Muscle layer of duodenum (tissue), 2 donors: ENCODE measurements around the gene PRKAR2B.
"Not testable (repeated sequence)": the region's sequence is repeated elsewhere in the genome, so short reads cannot be mapped to it uniquely, and the experiment has no call there.

Source experiments
- H3K27ac ChIP-seq: one replicate; pipeline ENCODE4 v1.7.0; 2013; ENCODE audit warnings: mild to moderate bottlenecking, low read length
- H3K27me3 ChIP-seq: one replicate; pipeline ENCODE4 v1.7.0; 2013; ENCODE audit warnings: low read depth, mild to moderate bottlenecking, control low read depth, low read length
- H3K36me3 ChIP-seq, 2 donors: one replicate each; pipeline ENCODE4 v1.7.0; 2013; ENCODE audit warnings: low read length in 2 of 2, control low read depth in 1 of 2, mild to moderate bottlenecking in 1 of 2; ENCODE audit not compliant: insufficient read depth in 2 of 2, control insufficient read depth in 1 of 2
- H3K4me1 ChIP-seq, 2 donors: one replicate each; pipeline ENCODE4 v1.7.0; 2013; ENCODE audit warnings: low read length in 2 of 2, mild to moderate bottlenecking in 2 of 2, control low read depth in 1 of 2, moderate library complexity in 1 of 2; ENCODE audit not compliant: insufficient read depth in 2 of 2, control insufficient read depth in 1 of 2
- H3K4me3 ChIP-seq, 2 donors: one replicate each; pipeline ENCODE4 v1.7.0; 2013; ENCODE audit warnings: low read length in 2 of 2, low read depth in 1 of 2, mild to moderate bottlenecking in 1 of 2
- H3K9me3 ChIP-seq, 2 donors: one replicate each; pipeline ENCODE4 v1.7.0; 2013; ENCODE audit warnings: low read length in 2 of 2, control low read depth in 1 of 2, mild to moderate bottlenecking in 1 of 2; ENCODE audit not compliant: control insufficient read depth in 1 of 2
- donor health status: healthy.

Gene PRKAR2B

GRCh38 chr7:107128748-107129147 lies 84.2 kb downstream of the PRKAR2B start:
- Histone ChIP-seq H3K27me3 (no peaks in the 10 kb centered on the region), H3K27ac (no peak overlapping the region), H3K4me1 (no peaks in the 10 kb centered on the region), H3K4me3 (no peak overlapping the region), H3K36me3 (no peaks in the 10 kb centered on the region), H3K9me3 (no peaks in the 10 kb centered on the region)

- Histone ChIP-seq H3K4me3 (no peak overlapping the region), H3K9me3 (no peaks in the 10 kb centered on the region), H3K27ac (no peak overlapping the region), H3K36me3 (no peaks in the 10 kb centered on the region), H3K27me3 (no peaks in the 10 kb centered on the region), H3K4me1 (no peaks in the 10 kb centered on the region)
Observed at GRCh38 chr7:107130487-107131220, 86.1 kb downstream of the PRKAR2B start.

GRCh38 chr7:107133396-107133795 lies 88.9 kb downstream of the PRKAR2B start:
- Histone ChIP-seq H3K9me3 (no peaks in the 10 kb centered on the region), H3K4me3 (no peak overlapping the region), H3K4me1 (no peaks in the 10 kb centered on the region), H3K27me3 (no peaks in the 10 kb centered on the region), H3K36me3 (no peaks in the 10 kb centered on the region), H3K27ac (no peak overlapping the region)

GRCh38 chr7:107138696-107139420 lies 94.4 kb downstream of the PRKAR2B start:
- Histone ChIP-seq H3K27me3 (no peaks in the 10 kb centered on the region), H3K9me3 (no peaks in the 10 kb centered on the region), H3K4me3 (no peak overlapping the region), H3K4me1 (peaks cover 0 to 13% of the 10 kb centered on the region in 2 donors), H3K27ac (no peak overlapping the region), H3K36me3 (no peaks in the 10 kb centered on the region)

GRCh38 chr7:107143875-107144274 lies 99.4 kb downstream of the PRKAR2B start:
- not testable (repeated sequence) for H3K9me3 ChIP-seq, H3K4me3 ChIP-seq, H3K27me3 ChIP-seq, H3K36me3 ChIP-seq, H3K27ac ChIP-seq
- peaks cover 5 to 14% of the 10 kb centered on the region in 2 donors for H3K4me1 ChIP-seq

GRCh38 chr7:107145067-107145838 lies 100.7 kb downstream of the PRKAR2B start:
- Histone ChIP-seq H3K4me1 (peaks cover 5 to 6% of the 10 kb centered on the region in 2 donors), H3K27me3 (no peaks in the 10 kb centered on the region), H3K36me3 (no peaks in the 10 kb centered on the region), H3K9me3 (no peaks in the 10 kb centered on the region), H3K27ac (no peak overlapping the region), H3K4me3 (no peak overlapping the region)

- no peaks in the 10 kb centered on the region for H3K9me3 ChIP-seq
- H3K27me3 ChIP-seq = no peaks in the 10 kb centered on the region
- no peak overlapping the region for H3K4me3 ChIP-seq
- peaks cover 5 to 6% of the 10 kb centered on the region in 2 donors for H3K4me1 ChIP-seq
- H3K27ac ChIP-seq = no peak overlapping the region
- H3K36me3 ChIP-seq = peaks cover 0 to 5% of the 10 kb centered on the region in 2 donors
Observed at GRCh38 chr7:107147464-107148393, 103.2 kb downstream of the PRKAR2B start.

- H3K4me3 ChIP-seq = no peak overlapping the region
- H3K36me3 ChIP-seq = peaks cover 0 to 5% of the 10 kb centered on the region in 2 donors
- peaks cover 5 to 6% of the 10 kb centered on the region in 2 donors for H3K4me1 ChIP-seq
- no peaks in the 10 kb centered on the region for H3K27me3 ChIP-seq
- no peaks in the 10 kb centered on the region for H3K9me3 ChIP-seq
- no peak overlapping the region for H3K27ac ChIP-seq
Observed at GRCh38 chr7:107148721-107149120, 104.2 kb downstream of the PRKAR2B start.

GRCh38 chr7:107149863-107150262 lies 105.4 kb downstream of the PRKAR2B start:
- H3K36me3 ChIP-seq = peaks cover 0 to 5% of the 10 kb centered on the region in 2 donors
- no peaks in the 10 kb centered on the region for H3K27me3 ChIP-seq
- no peak overlapping the region for H3K27ac ChIP-seq
- peaks cover 5 to 6% of the 10 kb centered on the region in 2 donors for H3K4me1 ChIP-seq
- no peaks in the 10 kb centered on the region for H3K9me3 ChIP-seq
- H3K4me3 ChIP-seq = no peak overlapping the region

- no peak overlapping the region for H3K27ac ChIP-seq
- H3K27me3 ChIP-seq = no peaks in the 10 kb centered on the region
Observed at GRCh38 chr7:107150375-107151073, 106.0 kb downstream of the PRKAR2B start.

More at GRCh38 chr7:107150375-107151073, 106.0 kb downstream of the PRKAR2B start:
- Histone ChIP-seq H3K9me3 (no peaks in the 10 kb centered on the region), H3K36me3 (peaks cover 0 to 5% of the 10 kb centered on the region in 2 donors), H3K4me1 (peaks cover 5 to 6% of the 10 kb centered on the region in 2 donors), H3K4me3 (no peak overlapping the region)
